ENCODE measurements around the gene OR1L8. TPM values are rescaled to one million over a fixed set of nuclear protein-coding genes. Genes with fewer than 3 reads are reported as not detected.
A peak's percentile ranks its signal among the peaks of the same experiment; 100 is the strongest.
"Not testable (repeated sequence)": the region's sequence is repeated elsewhere in the genome, so short reads cannot be mapped to it uniquely, and the experiment has no call there.

The OR1L8 gene
- total and polyA plus RNA-seq, 3 experiments from 2014 or later: not detected

DNA sequence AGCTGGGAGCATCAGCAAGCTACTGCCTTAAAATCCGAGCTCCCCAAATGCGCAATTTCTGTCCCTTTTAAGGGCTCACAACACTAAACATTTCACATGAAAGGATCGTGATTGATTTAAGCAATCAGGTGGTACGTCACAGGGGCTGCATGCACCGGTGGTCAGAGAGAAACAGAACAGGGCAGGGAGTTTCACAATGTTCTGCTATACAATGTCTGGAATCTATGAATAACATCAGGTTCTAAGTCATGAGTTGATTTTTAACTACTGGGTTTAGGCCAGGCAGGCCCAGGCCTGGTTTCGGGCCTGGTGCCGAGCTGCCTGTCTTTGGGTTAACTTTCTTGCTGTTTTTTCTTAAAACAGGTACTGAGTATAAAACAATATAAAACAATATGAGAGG lies 46.1 kb downstream of the OR1L8 start:
- CTCF ChIA-PET; H3K27me3 Mint-ChIP-seq; H3K36me3 Mint-ChIP-seq; H3K9me3 ChIP-seq (ENCODE audit: low read length); H3K27ac ChIP-seq (ENCODE audit: low read depth, low read length); H3K4me3 Mint-ChIP-seq; H3K27ac Mint-ChIP-seq; H3K36me3 ChIP-seq (ENCODE audit: insufficient read depth, low read length); H3K4me3 ChIP-seq (ENCODE audit: low read length); POLR2A ChIA-PET; H3K4me1 ChIP-seq (ENCODE audit: insufficient read depth, low read length); DNase-seq; H3K4me1 Mint-ChIP-seq; H3K27me3 ChIP-seq (ENCODE audit: insufficient read depth, low read length, poor library complexity, severe bottlenecking); H3K9me3 Mint-ChIP-seq: not testable (repeated sequence)

DNA sequence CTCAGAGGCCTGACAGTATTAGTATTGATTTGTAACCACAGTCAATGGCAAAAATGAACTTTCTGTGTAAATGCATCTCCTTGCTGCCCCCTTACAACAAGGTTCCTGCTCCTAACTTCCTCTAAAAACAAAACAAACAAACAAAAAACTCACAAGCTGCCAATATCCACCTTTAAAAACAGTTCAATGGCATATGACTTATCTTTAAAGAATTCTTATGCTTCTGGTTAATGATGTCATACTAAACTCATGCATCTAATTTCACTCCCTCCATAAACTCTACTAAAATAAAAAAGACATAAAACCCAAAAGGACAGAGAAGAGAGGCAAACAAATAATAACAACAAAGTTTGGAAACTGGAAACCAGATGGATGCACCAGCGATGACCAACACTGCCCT lies 47.0 kb downstream of the OR1L8 start:
- Mint-ChIP-seq H3K27me3 (peaks cover 0 to 2% of the 10 kb centered on the region in 2 donors), H3K36me3 (no peaks in the 10 kb centered on the region), H3K4me1 (no peaks in the 10 kb centered on the region), H3K27ac (no peak overlapping the region), H3K9me3 (peaks cover 0 to 5% (median 0%) of the 10 kb centered on the region in 5 donors), H3K4me3 (no peak overlapping the region)
- no peak overlapping the region for H3K27ac ChIP-seq (ENCODE audit: low read depth, low read length)
- H3K4me3 ChIP-seq (ENCODE audit: low read length): no peak overlapping the region
- POLR2A ChIA-PET: no interaction called here
- DNase-seq: no peak
- no peaks in the 10 kb centered on the region for H3K9me3 ChIP-seq (ENCODE audit: low read length)
- no peaks in the 10 kb centered on the region for H3K4me1 ChIP-seq (ENCODE audit: insufficient read depth, low read length)
- no peaks in the 10 kb centered on the region for H3K27me3 ChIP-seq (ENCODE audit: insufficient read depth, low read length, poor library complexity, severe bottlenecking)
- no peaks in the 10 kb centered on the region for H3K36me3 ChIP-seq (ENCODE audit: insufficient read depth, low read length)
- CTCF ChIA-PET: no interaction called here

DNA sequence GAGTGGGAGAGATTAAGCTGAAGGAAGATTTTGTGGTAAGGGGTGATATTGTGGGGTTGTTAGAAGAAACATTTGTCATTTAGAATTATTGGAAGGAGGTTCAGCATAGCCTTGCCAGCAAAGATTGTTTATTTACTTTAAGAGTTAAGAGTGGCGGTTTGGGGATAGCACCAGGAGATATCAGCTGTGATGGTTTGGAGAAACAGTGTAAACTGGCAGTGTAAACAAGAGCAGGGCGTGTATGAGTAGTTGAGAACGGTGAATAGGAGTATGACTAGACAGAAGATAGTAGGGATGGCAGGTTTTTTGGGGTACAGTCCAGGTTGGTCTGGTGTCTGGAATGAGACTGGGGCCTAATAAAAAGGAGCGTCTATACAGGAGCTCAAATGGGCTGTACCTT lies 52.0 kb downstream of the OR1L8 start:
- H3K36me3 ChIP-seq (ENCODE audit: insufficient read depth, low read length); H3K9me3 Mint-ChIP-seq; DNase-seq; POLR2A ChIA-PET; H3K9me3 ChIP-seq (ENCODE audit: low read length); H3K36me3 Mint-ChIP-seq; H3K4me3 ChIP-seq (ENCODE audit: low read length); H3K4me1 ChIP-seq (ENCODE audit: insufficient read depth, low read length); H3K27me3 ChIP-seq (ENCODE audit: insufficient read depth, low read length, poor library complexity, severe bottlenecking); H3K4me3 Mint-ChIP-seq; H3K4me1 Mint-ChIP-seq; CTCF ChIA-PET; H3K27ac ChIP-seq (ENCODE audit: low read depth, low read length): not testable (repeated sequence)
- Mint-ChIP-seq H3K27me3 (peaks cover 10 to 12% of the 10 kb centered on the region in 2 donors), H3K27ac (peak overlapping the region in 1 of 8 donors; percentile 77)

DNA sequence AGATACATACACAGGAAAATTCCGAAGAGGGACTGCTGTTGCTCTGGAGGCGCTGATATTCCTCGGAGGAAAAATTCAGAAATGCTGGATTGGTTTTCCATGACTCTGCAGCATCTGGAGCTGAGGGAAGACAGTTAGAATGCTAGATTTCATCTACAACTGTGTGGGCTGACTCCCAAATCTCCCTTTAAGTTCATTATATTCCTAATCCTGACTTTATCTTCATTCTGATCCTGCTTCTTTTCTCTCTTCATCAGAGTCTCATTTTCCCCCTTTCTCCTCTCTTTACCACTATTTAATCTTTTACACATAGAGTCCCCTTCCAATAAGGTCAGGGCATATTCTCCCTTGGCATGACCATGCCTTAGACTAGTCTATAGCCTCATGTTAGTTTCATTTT lies 56.0 kb downstream of the OR1L8 start, which contains the start of gene OR1N1:
Gene OR1N1, minus strand, starts transcription at position 101 of the 400 bp plus-strand sequence. Its CDS starts 0 bp downstream, at position 101.
- no peaks in the 10 kb centered on the region for H3K4me1 Mint-ChIP-seq
- Histone ChIP-seq H3K4me3 (ENCODE audit: low read length) (no peak within 1 kb of the TSS), H3K27ac (ENCODE audit: low read depth, low read length) (no peak within 1 kb of the TSS), H3K9me3 (ENCODE audit: low read length) (no peaks in the 10 kb centered on the region), H3K36me3 (ENCODE audit: insufficient read depth, low read length) (no peaks in the 10 kb centered on the region), H3K4me1 (ENCODE audit: insufficient read depth, low read length) (no peaks in the 10 kb centered on the region), H3K27me3 (ENCODE audit: insufficient read depth, low read length, poor library complexity, severe bottlenecking) (no peaks in the 10 kb centered on the region)
- H3K4me3 Mint-ChIP-seq: no peak within 1 kb of the TSS
- ChIA-PET CTCF (no interaction called here), POLR2A (no interaction called here)
- peaks cover 10 to 25% of the 10 kb centered on the region in 2 donors for H3K27me3 Mint-ChIP-seq
- DNase-seq: no peak
- H3K9me3 Mint-ChIP-seq: no peaks in the 10 kb centered on the region
- no peaks in the 10 kb centered on the region for H3K36me3 Mint-ChIP-seq
- no peak within 1 kb of the TSS for H3K27ac Mint-ChIP-seq

GRCh38 chr9:122526602-122527001 lies 56.6 kb downstream of the OR1L8 start:
- DNase-seq: no peak
- H3K36me3 Mint-ChIP-seq: no peaks in the 10 kb centered on the region
- ChIA-PET CTCF (no interaction called here), POLR2A (no interaction called here)
- H3K4me1 ChIP-seq (ENCODE audit: insufficient read depth, low read length): no peaks in the 10 kb centered on the region
- H3K36me3 ChIP-seq (ENCODE audit: insufficient read depth, low read length): no peaks in the 10 kb centered on the region
- H3K27me3 ChIP-seq (ENCODE audit: insufficient read depth, low read length, poor library complexity, severe bottlenecking): no peaks in the 10 kb centered on the region
- peaks cover 10 to 31% of the 10 kb centered on the region in 2 donors for H3K27me3 Mint-ChIP-seq
- H3K9me3 Mint-ChIP-seq: no peaks in the 10 kb centered on the region
- no peaks in the 10 kb centered on the region for H3K4me1 Mint-ChIP-seq
- H3K4me3 Mint-ChIP-seq: no peak overlapping the region
- no peak overlapping the region for H3K27ac ChIP-seq (ENCODE audit: low read depth, low read length)
- no peak overlapping the region for H3K27ac Mint-ChIP-seq
- no peak overlapping the region for H3K4me3 ChIP-seq (ENCODE audit: low read length)
- H3K9me3 ChIP-seq (ENCODE audit: low read length): no peaks in the 10 kb centered on the region

DNA sequence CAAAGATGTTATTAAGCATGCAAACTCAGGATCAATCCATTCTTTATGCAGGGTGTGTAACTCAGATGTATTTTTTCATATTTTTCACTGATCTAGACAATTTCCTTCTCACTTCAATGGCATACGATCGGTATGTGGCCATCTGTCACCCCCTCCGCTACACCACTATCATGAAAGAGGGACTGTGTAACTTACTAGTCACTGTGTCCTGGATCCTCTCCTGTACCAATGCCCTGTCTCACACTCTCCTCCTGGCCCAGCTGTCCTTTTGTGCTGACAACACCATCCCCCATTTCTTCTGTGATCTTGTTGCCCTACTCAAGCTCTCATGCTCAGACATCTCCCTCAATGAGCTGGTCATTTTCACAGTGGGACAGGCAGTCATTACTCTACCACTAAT lies 63.8 kb downstream of the OR1L8 start:
- no peaks in the 10 kb centered on the region for H3K4me1 ChIP-seq (ENCODE audit: insufficient read depth, low read length)
- Mint-ChIP-seq H3K4me3 (no peak overlapping the region), H3K4me1 (no peaks in the 10 kb centered on the region), H3K36me3 (no peaks in the 10 kb centered on the region), H3K27me3 (peaks cover 0 to 39% of the 10 kb centered on the region in 2 donors), H3K9me3 (peaks cover 0 to 1% (median 0%) of the 10 kb centered on the region in 5 donors), H3K27ac (no peak overlapping the region)
- DNase-seq: no peak
- no peaks in the 10 kb centered on the region for H3K9me3 ChIP-seq (ENCODE audit: low read length)
- H3K36me3 ChIP-seq (ENCODE audit: insufficient read depth, low read length): no peaks in the 10 kb centered on the region
- no peaks in the 10 kb centered on the region for H3K27me3 ChIP-seq (ENCODE audit: insufficient read depth, low read length, poor library complexity, severe bottlenecking)
- ChIA-PET CTCF (no interaction called here), POLR2A (no interaction called here)
- no peak overlapping the region for H3K27ac ChIP-seq (ENCODE audit: low read depth, low read length)
- H3K4me3 ChIP-seq (ENCODE audit: low read length): no peak overlapping the region

GRCh38 chr9:122518841-122519240 lies 64.3 kb downstream of the OR1L8 start, which contains the start of gene OR1J4:
Gene OR1J4, plus strand, starts transcription at chr9:122519141. Its CDS starts 0 bp downstream, at chr9:122519141.
- H3K36me3 Mint-ChIP-seq: no peaks in the 10 kb centered on the region
- ChIA-PET POLR2A (no interaction called here), CTCF (no interaction called here)
- Histone ChIP-seq H3K9me3 (ENCODE audit: low read length) (no peaks in the 10 kb centered on the region), H3K36me3 (ENCODE audit: insufficient read depth, low read length) (no peaks in the 10 kb centered on the region), H3K27me3 (ENCODE audit: insufficient read depth, low read length, poor library complexity, severe bottlenecking) (no peaks in the 10 kb centered on the region), H3K4me3 (ENCODE audit: low read length) (no peak within 1 kb of the TSS), H3K4me1 (ENCODE audit: insufficient read depth, low read length) (no peaks in the 10 kb centered on the region), H3K27ac (ENCODE audit: low read depth, low read length) (no peak within 1 kb of the TSS)
- peaks cover 0 to 1% (median 0%) of the 10 kb centered on the region in 5 donors for H3K9me3 Mint-ChIP-seq
- no peak within 1 kb of the TSS for H3K27ac Mint-ChIP-seq
- H3K27me3 Mint-ChIP-seq: peaks cover 0 to 36% of the 10 kb centered on the region in 2 donors
- no peak for DNase-seq
- no peak within 1 kb of the TSS for H3K4me3 Mint-ChIP-seq
- H3K4me1 Mint-ChIP-seq: no peaks in the 10 kb centered on the region

DNA sequence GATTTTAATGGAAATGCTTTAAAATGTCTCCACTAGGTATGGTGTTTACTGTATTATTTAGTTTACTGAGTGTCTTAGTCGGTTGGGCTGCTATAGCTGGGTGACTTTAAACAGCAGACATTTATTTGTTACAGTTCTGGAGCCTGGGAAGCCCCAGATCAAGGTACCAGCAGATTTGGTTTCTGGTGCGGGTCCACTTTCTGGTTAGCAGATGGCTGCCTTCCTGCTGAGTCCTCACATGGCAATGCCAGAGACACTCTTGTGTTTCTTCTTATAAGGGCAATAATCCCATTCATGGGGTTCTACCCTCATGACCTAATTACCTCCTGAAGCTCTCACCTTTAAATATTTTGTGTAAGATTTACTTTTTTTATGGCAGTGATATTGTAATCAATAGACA lies 65.0 kb downstream of the OR1L8 start:
- H3K4me1 ChIP-seq (ENCODE audit: insufficient read depth, low read length): no peaks in the 10 kb centered on the region
- no peak overlapping the region for H3K4me3 Mint-ChIP-seq
- H3K27me3 Mint-ChIP-seq: peaks cover 0 to 30% of the 10 kb centered on the region in 2 donors
- H3K27ac ChIP-seq (ENCODE audit: low read depth, low read length): no peak overlapping the region
- H3K9me3 ChIP-seq (ENCODE audit: low read length): no peaks in the 10 kb centered on the region
- H3K27me3 ChIP-seq (ENCODE audit: insufficient read depth, low read length, poor library complexity, severe bottlenecking): no peaks in the 10 kb centered on the region
- no peak overlapping the region for H3K27ac Mint-ChIP-seq
- CTCF ChIA-PET: no interaction called here
- peaks cover 0 to 1% (median 0%) of the 10 kb centered on the region in 5 donors for H3K9me3 Mint-ChIP-seq
- no peaks in the 10 kb centered on the region for H3K36me3 Mint-ChIP-seq
- H3K4me1 Mint-ChIP-seq: no peaks in the 10 kb centered on the region
- POLR2A ChIA-PET: no interaction called here
- H3K36me3 ChIP-seq (ENCODE audit: insufficient read depth, low read length): no peaks in the 10 kb centered on the region
- DNase-seq: no peak
- no peak overlapping the region for H3K4me3 ChIP-seq (ENCODE audit: low read length)
